ENCODE data around the gene LTBP1.

The LTBP1 gene

GRCh38 chr2:33320573-33320972, 373.8 kb downstream of the LTBP1 start:
- no peak for DNase-seq

- DNase-seq = no peak
Measured at GRCh38 chr2:33321236-33321771, 374.6 kb downstream of the LTBP1 start.

DNA sequence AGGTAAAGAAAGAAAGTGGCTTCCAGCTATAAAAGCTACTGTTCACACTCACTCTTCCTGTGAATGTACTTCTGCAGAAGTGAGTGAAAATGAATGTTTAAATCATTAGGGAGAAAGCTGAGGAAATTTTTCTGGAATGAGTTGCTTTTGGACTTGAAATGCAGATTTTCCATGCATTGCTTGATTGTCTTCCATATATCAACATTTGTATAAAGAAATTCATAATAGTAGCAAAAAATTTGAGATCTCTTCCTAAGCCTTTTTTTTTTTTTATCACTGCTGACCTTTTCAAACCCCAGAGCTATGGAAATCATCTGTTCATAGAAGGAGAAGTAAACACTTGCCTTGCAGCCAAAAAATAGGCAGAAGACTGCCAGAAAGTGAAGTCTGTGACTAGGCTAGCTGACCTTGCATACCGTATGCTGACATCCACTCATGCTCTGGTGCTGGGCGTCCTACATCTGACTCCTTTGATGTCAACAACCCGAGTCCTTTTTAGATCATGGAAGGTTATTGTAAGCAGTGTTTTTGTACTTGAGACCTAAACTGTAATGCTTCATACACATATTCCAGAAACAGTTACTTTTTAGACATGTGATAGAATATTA, 375.2 kb downstream of the LTBP1 start:
- DNase-seq = no peak

DNA sequence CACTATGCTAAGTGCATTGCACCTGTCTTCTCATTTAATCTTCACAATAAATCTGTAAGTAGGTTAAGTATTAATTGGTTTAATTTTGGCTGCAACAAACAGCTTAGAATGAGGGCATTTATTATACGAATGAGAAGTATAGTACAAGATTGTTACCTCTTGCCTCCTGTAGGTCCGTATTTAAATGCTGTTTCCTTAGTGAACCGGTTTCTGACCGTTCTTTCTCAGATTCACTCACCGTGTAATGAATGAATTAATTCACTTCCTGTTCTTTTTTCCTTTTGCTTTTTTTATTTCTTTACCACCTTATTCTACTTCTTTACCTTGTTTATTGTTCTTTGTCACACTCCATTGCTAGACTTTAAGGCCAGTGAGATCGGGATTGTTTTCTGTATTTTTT, 375.9 kb downstream of the LTBP1 start:
- no peak for DNase-seq

DNA sequence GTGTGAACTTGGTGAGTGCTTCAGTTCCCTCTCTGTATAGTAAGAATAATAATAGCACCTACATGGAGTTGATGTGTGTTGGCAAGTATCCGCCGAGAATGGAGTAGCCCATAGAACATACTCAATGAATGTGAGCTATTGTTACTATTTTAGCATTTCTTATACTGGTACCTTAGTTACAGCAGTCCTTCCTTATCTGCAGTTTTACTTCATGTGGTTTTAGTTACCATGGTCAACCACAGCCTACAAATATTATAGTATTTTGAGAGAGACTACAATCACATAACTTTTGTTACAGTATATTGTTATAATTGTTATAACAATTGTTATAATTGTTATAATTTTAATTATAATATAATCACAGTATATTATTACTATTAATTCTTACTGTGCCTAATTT, 377.2 kb downstream of the LTBP1 start:
- DNase-seq = no peak

GRCh38 chr2:33326100-33326499, 379.3 kb downstream of the LTBP1 start:
- no peak for DNase-seq

- DNase-seq = no peak
Measured at GRCh38 chr2:33333433-33333832, 386.7 kb downstream of the LTBP1 start.

DNA sequence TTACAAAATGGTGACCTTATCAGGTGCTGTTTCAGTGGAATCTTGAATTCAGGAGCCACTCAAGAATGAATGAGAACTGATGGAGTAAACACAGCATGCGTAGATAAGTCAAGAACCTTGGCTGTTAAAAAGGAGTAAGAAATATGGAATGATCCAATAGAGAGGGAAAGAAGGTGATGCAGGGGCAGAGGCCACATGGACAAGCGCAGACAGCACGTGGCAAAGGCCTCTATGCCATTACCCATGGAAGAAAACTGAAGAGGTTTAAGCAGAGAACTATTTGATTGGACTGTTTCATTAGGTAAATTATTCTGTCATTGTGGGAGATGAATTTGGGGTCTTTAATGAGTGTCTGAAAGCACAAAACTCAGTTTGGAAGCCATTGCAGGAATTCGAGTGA, 387.3 kb downstream of the LTBP1 start:
- DNase-seq = no peak

- no peak for DNase-seq
Measured at GRCh38 chr2:33335516-33335915, 388.8 kb downstream of the LTBP1 start.

DNA sequence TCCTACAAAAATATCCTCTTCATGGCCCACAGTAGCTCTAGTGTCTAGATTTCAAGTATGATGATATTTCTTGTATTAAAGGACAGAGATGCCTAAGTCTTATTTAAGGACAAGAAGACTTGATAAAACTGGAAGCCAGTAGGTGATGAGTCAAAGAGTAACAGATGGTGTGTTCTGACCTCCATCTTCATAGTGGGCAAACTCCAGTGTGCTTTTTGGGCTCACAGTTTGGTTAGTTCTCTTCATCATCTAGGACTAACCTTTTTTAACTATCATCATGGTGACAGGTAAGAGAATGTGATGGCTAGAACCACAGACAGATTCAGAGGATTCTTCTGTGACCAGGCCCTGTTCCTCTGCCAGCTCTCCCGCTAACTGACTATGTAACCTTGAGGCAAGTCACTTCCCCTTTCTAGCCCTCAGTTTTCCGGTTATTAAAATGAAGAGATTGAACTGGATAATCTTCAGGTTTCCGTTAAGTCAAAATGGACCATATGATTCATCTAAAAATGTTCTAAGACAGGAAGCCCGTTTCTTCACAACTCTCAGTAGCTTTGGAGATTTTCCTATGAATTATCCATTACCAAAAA, 389.4 kb downstream of the LTBP1 start:
- DNase-seq = no peak

DNA sequence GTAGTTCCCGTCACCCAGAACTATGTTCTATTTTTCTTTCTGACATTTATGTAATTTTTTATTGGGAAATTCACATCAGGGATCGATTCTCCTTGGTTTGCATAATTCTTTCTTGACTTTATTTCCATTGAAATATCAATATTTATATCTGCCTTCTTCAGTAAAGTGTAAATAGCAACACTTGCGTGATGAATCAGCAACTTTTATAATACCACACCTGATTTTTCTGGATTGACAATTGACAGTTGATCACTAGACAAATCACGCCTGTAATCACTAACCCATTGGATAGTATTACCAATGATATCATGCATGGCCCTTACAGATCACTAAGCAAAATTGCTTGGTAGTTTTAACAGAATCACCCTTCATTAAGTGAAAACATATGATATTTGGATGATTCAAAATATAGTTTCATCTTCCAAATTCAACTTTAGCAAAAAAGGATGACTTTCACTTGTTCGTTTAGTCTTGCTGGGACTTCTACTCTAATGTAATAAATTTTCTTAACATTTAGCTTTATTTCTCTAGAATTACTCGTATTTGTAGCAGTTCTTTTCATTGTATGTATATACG, 390.7 kb downstream of the LTBP1 start:
- no peak for DNase-seq

DNA sequence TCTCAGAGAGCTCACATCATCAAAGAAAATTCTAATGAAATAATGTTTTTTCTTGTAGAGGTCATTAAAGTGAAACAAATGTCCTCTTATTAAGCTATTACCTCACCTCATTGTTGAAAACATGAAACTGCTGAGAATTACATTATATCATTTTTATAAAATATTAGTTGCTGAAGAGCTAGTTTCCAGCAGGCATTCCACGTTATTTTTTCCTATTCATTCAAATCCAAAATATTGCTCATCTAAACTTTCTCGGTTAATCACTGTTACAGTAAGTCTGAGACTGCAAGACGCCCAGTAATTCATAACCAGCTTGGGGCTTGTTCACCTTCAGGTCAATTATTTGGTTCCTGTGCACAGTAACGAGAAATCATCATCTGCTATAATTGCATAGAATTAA, 391.2 kb downstream of the LTBP1 start:
- DNase-seq = no peak

- no peak for DNase-seq
Measured at GRCh38 chr2:33339269-33339668, 392.5 kb downstream of the LTBP1 start.

DNA sequence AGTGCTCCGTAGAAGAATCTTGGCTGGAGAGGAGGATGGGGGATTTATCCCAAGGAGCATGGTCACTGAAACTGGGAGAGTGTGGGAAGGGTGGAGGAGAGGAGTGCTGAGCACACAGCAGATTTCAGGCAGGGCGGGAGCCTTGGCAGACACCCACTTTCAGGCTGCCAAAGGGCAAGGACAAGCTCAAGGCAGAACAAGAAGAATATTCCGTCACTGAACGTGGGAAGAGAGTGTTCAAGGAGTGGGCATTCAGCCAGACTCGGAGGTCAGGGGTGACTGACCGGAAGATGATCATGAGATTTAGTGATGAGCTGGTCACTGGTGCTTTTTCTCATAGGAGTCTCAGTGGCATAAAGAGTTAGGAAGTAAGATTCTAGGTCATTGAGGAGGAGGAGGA, 393.5 kb downstream of the LTBP1 start:
- no peak for DNase-seq

DNA sequence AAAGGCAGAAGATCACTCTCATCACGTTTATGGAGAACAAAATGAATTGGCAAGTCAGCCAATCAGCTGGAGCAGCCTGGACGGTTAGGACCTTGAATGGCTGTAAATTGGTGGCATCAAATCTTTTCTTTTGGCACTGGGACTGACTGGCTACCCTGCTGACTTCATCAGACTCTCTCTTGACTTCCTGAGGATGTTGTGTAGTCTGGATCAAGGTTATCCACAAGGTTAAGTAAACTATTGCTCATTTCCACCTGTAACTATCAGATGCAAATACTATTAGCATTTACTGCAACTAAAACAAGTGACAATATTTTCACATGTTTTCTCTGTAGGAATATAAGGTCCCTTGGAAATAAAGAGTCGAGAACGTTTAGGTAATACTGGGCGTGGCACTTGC, 395.4 kb downstream of the LTBP1 start:
- DNase-seq = no peak

GRCh38 chr2:33342705-33343104, 396.0 kb downstream of the LTBP1 start:
- DNase-seq = no peak

- DNase-seq = no peak
Measured at GRCh38 chr2:33343387-33343895, 396.7 kb downstream of the LTBP1 start.

GRCh38 chr2:33344230-33344629, 397.5 kb downstream of the LTBP1 start:
- no peak for DNase-seq

GRCh38 chr2:33347856-33348255, 401.1 kb downstream of the LTBP1 start:
- no peak for DNase-seq

- no peak for DNase-seq
Measured at GRCh38 chr2:33350632-33351031, 403.9 kb downstream of the LTBP1 start.

DNA sequence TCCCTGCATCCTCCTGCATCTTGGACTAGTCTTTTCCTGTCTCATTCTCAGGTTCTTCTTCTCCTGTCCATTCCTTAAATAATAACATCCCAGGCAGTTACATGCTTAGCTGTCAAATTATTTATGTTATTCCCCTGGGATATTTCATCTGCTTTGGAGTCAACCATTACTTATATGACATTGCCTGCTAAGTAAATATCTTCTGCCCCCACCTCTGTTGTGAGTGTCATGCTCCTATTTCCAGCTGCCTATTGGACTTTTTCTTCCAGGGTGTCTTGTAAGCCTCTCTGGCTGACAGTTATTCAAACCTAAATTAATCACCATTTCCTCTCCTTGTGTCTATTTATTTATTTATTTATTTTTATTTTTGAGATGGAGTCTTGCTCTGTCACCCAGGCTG, 405.0 kb downstream of the LTBP1 start:
- DNase-seq = no peak

- DNase-seq = no peak
Measured at GRCh38 chr2:33354981-33355380, 408.2 kb downstream of the LTBP1 start.

GRCh38 chr2:33358878-33359277, 412.1 kb downstream of the LTBP1 start:
- no peak for DNase-seq

Measured in CD4-positive, alpha-beta T cell treated with Interleukin-6 for 4 hours (primary cell).